DMS79 (cell line): ENCODE measurements around the gene ACTN4.
"Not testable (repeated sequence)": the region's sequence is repeated elsewhere in the genome, so short reads cannot be mapped to it uniquely, and the experiment has no call there.

Experiments
- DNase-seq: peaks from one replicate; lab custom pipeline; 2025; lab: John Stamatoyannopoulos, UW

ACTN4 gene

DNA sequence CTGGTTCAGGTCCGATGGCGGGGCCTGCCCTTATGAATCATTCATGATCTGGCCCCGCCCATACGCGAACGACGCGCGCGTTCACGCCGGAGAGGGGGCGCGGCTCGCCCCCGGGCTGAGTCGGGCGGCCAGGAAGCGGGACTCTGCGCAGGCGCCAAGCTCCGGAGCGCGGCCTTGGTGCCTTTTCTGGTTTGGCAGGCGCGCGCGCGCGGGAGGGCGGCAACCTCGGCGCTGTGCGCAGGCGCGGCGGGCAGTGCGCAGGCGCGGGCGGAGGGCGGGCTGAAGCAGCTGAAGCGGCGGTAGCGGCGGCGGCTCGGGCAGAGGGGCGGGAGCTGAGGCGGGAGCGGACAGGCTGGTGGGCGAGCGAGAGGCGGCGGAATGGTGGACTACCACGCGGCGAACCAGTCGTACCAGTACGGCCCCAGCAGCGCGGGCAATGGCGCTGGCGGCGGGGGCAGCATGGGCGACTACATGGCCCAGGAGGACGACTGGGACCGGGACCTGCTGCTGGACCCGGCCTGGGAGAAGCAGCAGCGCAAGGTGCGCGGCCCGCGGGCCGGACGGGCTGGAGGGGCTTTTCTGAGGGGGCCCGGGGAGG lies at the start of gene ACTN4:
ACTN4 (plus strand) TSS at position 282 of the 598 bp plus-strand sequence; CDS start at position 379, 97 bp downstream.
- peak; percentile 90 for DNase-seq

DNA sequence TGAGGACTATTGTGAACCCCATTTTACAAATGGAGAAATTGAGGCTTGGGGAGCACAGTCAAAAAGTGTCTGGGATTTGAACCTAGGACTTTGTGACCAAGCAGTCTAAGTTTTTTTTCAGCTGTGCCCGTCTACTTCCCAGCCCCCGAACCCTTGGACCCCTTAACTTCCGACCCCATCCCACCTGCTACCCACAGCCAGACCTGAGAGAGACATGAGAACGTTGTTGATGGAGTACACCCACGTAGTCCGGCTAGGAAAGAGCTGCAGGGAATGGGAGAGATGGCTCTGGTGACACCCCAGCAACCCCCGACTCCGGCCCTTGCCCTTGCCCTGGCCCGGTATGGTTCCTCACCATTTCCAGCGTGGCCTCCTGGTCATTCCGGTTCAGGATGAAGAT lies 47.7 kb upstream of the ACTN4 start:
- no peak for DNase-seq

DNA sequence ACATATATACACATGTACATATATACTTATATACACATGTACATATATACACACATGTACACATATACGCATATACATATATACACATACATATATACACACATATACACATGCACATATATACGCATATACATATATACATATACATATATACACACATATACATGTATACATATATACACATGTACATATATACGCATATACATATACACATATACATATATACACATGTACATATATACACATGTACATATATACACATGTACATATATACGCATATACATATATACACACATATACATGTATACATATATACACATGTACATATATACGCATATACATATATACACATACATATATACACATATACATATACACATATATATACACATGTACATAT lies 44.6 kb upstream of the ACTN4 start:
- DNase-seq = not testable (repeated sequence)

DNA sequence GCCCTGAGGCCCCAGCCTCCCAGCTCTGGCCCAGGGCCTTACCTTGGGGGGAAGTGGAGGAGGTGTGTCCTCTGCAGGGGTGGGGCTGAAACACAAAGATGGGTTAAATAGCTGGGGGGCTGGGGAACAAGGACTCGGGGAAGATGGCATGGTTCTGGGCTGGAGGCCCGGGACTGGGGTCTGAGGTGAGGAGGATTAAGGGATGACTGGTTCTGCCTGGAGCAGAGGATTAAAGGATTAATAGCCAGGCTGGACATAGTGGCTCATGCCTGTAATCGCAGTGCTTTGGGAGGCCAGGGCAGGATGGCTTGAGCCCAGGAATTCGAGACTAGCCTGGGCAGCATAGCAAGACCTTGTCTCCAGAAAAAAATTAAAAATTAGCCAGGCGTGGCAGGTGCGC lies 41.3 kb upstream of the ACTN4 start:
- DNase-seq = no peak

DNA sequence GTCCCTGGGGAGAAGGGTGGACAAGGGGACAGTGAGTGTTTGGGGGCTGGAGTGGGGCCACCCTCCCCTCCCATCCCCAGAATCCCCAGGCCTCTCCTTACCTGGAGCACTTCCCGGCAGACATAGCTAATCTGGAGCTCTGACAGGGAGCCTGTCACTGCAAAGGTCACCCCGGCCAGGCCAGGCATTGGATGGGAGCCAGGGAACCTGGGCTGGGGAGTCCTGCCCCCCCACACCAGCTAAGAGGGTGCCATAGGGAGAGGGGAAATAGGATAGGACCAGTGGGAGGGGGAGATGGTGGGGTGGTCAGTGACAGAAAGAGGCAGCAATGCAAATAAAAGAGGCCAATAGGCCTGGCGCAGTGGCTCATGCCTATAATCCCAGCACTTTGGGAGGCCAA lies 33.2 kb upstream of the ACTN4 start:
- no peak for DNase-seq

DNA sequence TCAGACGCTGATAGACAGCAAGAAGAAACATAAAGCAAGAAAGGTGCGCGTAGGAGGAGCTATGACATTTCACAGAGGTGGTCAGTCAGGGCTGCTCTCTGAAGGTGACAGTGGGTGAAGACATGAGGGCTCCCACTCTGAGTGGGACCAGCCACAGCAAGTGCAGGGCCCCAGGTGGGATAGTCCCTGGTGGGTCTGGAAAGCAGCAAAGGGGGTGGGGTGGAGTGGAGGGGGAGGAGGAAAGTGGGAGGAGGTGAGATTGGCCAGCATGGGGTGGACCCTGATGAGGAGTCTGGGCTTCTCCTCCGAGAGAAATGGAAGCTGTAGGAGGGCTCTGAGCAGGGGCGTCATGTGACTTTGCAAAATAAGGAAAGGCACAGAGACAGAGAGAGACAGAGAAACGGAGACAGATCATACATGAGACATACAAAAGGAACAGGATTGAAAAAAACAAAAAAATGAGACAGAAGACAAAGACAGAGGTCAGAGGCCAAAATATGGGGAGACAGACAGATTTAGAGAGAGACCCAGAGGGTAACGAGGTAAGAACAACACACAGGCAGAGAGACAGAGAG lies 32.4 kb upstream of the ACTN4 start:
- DNase-seq = no peak

DNA sequence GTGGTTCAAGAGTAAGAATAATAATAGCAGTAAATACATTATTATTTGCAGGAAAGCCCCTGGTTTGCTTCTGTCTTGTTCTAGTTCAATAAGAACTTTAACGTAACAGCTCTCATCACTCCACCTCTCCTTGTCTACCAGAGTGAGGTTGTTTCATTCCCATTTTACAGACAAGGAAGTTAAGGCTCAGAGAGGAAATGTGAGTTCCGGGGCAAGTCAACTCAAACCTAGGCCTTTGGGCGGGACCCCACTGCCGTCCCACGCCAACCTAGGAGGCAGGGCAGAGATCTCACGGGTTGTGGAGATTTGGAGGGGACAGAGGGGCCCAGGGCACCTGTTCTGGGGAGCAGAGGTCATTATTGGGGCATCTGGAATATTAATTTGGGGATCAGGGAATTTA lies 31.2 kb upstream of the ACTN4 start:
- DNase-seq = no peak

DNA sequence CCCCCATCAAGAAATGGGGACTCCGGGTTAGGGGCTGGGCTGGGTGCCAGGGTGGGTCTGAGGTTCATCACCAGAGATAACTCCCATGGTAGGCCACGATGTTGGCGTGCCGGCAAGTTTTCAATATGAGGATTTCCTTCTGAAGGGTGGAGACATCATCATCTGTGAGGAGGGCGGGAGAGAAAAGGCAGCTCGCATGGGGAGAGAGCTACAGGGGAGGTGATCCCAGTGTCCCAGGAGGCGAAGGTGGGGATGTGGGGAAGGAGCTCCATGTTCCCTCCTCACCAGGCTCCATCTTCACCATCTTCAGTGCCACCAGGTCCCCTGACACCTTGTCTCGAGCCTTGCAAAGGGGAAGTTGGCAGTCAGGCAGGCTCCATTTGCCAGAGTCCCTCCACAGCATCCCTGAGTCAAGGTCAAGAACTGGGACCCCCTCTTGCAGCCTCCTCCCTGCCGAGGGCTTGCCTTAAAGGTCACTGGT lies 30.1 kb upstream of the ACTN4 start:
- no peak for DNase-seq

DNA sequence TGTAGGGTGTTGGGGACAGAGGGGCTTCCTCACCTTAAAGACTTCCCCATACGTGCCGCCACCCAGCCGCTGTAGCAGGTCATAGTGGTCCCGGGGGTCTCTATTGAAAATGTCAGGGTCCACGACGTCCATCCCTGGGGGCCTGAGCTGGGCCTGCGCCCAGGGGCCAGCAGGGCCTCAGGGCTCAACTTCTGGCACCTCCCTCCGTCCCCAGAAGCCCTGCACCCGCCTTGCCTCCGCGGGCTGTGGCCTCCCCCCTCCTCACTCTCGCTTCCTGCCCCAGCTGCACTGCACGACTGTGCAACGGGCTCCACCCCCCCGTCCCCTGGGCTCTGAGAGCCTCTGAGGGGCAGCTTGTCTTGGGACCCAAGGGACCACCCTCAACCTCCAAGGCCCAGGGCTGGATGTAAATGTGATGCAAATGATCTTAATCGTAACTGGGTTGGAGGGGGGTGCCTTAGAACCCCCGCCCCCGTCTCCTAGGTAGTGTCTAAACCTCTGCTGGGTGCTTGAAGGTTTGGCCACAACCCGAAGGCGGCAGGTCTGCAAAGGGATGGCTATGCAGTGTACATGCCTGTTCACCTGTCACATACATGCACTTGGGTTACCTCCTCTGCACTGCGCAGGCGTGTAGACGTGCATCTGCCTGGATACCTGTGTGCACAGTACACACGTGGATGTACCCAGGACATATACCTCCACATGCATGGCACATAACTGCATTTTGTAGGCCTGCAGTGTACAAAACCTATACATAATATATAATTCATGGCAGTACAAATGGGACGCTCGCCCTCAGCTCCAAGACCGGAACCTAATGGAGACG lies 29.5 kb upstream of the ACTN4 start, which contains the start of gene MAP4K1:
MAP4K1 (minus strand) TSS at position 190 of the 826 bp plus-strand sequence; CDS start at position 132, 58 bp downstream.
- peak; percentile 13 for DNase-seq

DNA sequence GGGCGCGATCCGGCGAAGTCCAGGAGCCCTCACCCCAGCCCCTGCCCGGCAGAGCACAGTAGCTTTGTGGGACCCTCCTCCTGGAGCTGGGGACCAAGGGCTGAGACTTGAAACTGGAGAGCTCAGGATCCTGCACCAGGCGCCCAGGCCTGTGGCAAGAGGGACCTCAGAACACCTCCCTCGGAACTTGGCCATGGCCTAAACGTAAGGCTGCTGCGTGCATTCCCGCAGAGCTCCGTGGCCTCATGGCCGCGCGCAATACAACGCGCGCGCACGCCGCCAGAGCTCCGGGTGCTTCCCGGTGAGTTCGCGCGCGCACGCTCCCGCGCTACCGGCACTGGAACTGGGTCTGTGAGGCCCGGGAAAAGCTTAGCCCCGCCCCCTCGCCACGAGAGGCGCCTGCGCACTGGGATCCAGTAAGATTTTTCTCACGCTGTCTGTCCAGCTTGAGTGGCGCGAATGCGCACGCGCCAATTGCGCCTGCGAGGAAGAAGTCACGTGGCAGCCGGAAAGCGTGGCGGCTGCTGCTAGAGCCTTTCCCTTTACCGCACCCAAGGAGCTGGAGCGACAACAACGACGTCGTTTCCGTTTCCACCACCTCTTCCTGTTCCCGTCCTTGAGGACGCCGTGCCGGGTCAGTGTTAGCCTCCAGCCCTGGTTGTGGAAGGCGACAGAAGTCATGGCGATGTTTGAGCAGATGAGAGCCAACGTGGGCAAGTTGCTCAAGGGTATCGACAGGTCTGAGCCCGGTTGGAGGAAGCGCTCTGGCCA lies 28.7 kb upstream of the ACTN4 start, which contains the start of gene EIF3K:
EIF3K (plus strand) TSS at position 599 of the 771 bp plus-strand sequence; CDS start at position 680, 81 bp downstream.
- peak; percentile 96 for DNase-seq

DNA sequence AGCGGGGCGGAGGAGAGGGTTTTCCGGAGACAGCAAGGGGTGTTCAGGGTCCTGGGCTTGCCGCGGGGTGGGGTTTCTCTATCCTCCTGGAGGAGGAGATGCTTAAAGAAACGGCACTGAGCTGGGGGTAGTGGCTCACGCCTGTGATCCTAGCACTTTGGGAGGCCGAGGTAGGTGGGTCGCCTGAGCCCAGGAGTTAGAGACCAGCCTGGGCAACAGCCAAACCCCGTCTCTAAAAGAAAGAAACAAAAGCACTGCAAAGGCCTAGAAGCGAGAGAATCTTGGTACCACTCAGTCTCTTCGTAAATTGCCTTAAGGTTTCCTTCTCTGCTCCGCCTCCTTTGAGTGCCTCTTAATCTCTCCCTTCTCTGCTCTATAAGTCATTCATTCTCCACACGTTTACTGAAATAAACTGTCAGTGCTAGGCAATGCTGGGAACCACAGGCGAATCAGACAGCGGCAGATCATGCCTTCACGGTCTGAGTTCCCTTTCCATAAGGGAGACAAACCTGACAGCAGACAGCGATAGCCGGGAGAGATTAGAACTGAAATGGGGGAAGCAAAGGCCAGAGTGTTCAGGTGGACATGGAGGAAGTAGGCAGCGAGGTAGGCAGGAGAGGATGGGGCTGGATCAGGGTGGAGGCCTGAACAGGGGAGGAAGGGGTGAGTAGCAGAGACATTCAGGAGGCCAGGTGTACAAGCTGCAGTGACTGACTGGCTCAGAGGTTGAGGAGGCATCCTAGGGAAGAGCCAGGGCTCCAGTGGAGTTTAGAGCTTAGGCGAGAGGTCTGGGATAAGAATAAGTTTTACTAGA lies 27.9 kb upstream of the ACTN4 start:
- DNase-seq = no peak

DNA sequence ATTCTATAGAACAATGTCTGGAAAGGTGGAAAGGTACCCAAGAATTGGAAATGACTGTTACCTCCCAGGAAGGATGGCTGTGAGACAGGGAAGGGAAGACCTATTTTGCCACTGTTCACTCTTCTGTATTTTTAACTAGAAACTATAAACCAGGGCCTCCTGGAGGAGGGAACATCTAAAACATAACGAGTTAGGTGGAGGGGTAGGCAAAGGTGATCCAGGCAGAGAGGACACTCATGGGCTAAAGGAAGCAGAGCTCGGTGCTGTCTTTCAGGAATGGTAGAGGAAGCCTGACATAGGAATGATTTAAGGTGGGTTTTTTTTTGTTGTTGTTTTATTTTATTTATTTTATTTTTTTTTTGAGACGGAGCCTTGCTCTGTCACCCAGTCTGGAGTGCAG lies 22.6 kb upstream of the ACTN4 start:
- no peak for DNase-seq

DNA sequence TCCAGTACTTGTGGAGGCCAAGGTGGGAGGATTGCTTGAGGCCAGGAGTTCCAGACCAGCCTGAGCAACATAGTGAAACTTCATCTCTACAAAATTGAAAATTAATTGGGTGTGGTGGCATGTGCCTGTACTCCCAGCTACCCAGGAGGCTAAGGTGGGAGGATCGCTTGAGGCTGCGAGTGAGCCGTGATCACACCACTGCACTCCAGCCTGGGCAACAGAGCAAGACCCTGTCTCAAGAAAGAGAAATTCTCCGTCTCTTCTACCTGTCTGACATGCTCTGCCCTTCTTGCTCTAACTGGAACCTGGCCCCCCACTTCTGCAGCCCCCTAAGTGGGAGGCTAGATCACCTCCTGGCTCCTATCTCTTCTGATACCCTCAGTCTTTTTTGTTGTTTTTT lies 21.0 kb upstream of the ACTN4 start:
- DNase-seq = no peak

DNA sequence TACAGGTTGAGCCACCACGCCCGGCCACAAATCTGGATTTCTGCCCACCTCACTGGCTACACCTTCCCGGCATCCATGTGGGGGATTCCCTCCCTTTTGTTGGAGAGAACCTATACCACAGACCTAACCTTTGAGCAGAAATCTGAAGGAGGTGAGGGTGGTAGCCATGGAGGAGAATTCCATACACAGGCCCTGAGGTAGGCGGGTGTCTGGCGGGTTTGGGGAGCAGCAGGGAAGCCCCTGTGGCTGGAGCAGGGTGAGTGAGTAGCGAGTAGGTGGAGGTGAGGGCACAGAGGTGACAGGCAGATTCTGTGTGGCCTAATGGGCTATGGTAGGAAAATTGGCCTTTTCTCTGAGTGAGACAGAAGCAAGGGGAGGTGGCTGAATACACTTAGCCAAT lies 17.9 kb upstream of the ACTN4 start:
- DNase-seq = no peak

DNA sequence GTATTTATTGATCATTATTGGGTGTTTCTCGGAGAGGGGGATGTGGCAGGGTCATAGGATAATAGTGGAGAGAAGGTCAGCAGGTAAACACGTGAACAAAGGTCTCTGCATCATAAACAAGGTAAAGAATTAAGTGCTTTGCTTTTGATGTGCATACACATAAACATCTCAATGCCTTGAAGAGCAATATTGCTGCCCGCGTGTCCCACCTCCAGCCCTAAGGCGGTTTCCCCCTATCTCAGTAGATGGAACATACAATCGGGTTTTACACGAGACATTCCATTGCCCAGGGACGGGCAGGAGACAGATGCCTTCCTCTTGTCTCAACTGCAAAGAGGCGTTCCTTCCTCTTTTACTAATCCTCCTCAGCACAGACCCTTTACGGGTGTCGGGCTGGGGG lies 16.1 kb upstream of the ACTN4 start:
- not testable (repeated sequence) for DNase-seq

DNA sequence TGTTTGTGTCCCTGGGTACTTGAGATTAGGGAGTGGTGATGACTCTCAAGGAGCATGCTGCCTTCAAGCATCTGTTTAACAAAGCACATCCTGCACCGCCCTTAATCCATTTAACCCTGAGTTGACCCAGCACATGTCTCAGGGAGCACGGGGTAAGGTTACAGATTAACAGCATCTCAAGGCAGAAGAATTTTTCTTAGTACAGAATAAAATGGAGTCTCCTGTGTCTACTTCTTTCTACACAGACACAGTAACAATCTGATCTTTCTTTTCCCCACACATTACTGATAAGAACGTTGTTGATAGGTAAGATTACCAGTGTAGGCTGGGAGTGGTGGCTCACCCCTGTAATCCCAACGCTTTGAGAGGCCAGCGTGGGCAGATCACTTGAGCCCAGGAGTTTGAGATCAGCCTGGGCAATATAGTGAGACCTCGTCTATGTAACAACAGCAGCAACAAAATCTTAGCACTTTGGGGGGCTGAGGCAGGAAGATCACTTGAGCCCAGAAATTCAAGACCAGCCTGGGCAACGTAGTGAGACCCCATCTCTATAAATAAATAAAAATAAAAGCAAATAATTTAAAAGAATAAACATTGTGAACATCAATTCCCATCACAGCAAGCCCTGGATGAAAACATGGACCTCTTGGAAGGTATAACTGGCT lies 15.5 kb upstream of the ACTN4 start:
- not testable (repeated sequence) for DNase-seq

DNA sequence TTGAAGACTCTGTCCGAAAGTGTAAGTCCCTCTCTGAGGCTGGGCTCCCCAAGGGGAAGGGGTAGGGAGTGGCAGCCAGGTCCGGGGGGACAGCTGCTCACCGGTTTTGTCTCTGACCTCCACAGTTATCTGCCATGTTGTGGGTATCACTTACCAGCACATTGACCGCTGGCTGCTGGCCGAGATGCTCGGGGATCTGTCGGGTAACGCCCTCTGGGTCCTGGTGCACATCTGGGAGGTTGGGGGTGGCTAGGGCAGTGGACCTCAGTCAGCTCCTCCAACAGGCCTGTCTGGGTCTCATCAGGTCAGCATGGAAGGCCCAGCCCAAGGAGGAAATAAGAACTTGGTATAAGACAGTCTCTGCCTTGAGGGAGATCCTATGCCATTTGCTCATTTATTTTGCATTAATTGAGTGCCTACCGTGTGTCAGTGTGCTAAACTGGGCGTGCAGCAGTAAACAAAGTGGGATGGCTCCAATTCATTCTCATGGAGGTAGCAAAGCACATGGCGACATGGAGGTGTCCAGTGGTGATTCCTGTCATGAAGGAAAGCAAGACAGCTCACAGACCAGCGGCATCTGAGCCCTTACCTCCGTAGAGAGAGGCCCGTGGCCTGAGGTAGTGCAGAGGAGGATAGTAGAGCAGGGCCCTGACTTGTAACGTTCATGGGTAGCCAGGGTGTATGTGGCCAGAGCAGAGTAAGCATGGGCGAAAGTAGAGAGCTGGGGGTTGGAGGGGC lies 14.8 kb upstream of the ACTN4 start:
- DNase-seq = no peak

DNA sequence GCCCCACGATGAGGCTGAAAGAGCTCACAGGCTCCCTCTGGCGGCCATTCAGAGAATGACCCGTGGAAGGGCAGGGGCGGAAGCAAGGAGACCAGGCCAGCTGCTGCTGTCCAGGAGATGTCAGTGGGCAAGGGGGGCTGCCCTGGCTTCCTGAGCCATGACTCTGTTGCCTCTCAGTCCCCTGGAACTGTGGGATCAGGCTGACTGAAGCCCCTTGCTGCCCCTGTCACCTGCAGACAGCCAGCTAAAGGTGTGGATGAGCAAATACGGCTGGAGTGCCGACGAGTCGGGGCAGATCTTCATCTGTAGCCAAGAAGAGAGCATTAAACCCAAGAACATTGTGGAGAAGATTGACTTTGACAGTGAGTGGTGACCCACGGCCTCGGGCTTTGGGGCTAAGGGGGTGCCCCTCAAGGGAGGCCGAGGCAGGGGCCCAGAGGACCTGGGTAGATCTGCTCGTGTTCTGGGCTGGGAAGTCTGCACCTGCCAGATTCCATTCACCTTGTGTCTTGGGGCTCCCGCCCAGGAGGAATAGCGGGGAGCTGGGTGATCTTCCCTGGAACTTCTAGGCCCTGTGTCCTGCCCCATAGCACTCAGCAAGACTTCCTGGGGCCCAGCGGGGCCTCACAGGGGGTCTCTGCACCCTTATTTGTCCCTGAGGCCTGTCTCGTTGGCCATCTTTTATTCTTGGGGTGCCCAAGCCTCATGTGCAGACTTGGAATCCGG lies 12.5 kb upstream of the ACTN4 start:
- DNase-seq = peak; percentile 3
